ENCODE data around the gene MEIOB.
"Not testable (repeated sequence)": the region's sequence is repeated elsewhere in the genome, so short reads cannot be mapped to it uniquely, and the experiment has no call there.

Gene MEIOB

GRCh38 chr16:1871974-1872635 is at the start of gene MEIOB:
TSS of gene MEIOB (minus strand) at chr16:1872164. CDS start at chr16:1868175, 3,989 bp downstream.
- DNase-seq (ENCODE audit: low read depth), result no peak

GRCh38 chr16:1920727-1921171 is 48.8 kb upstream of the MEIOB start:
- peak; percentile 20 for DNase-seq (ENCODE audit: low read depth)

GRCh38 chr16:1920122-1920521 is 48.2 kb upstream of the MEIOB start:
- DNase-seq (ENCODE audit: low read depth), result not testable (repeated sequence)

GRCh38 chr16:1919327-1919998 is 47.5 kb upstream of the MEIOB start:
- DNase-seq (ENCODE audit: low read depth), result no peak

GRCh38 chr16:1918351-1919326 is 46.7 kb upstream of the MEIOB start, which contains the start of gene HS3ST6:
TSS of gene HS3ST6 (minus strand) at chr16:1918415. CDS start at chr16:1918323, 92 bp downstream.
- DNase-seq (ENCODE audit: low read depth), result no peak

- DNase-seq (ENCODE audit: low read depth), result no peak
These were observed 45.8 kb upstream of the MEIOB start for GRCh38 chr16:1917665-1918350.

GRCh38 chr16:1917056-1917664 is 45.2 kb upstream of the MEIOB start:
- DNase-seq (ENCODE audit: low read depth), result no peak

GRCh38 chr16:1916640-1916990 is 44.7 kb upstream of the MEIOB start:
- DNase-seq (ENCODE audit: low read depth), result no peak

- no peak for DNase-seq (ENCODE audit: low read depth)
These were observed 44.0 kb upstream of the MEIOB start for GRCh38 chr16:1915732-1916639.

GRCh38 chr16:1914988-1915387 is 43.0 kb upstream of the MEIOB start:
- DNase-seq (ENCODE audit: low read depth), result no peak

GRCh38 chr16:1914084-1914608 is 42.2 kb upstream of the MEIOB start:
- DNase-seq (ENCODE audit: low read depth), result no peak

- no peak for DNase-seq (ENCODE audit: low read depth)
These were observed 41.5 kb upstream of the MEIOB start for GRCh38 chr16:1913327-1914083.

- no peak for DNase-seq (ENCODE audit: low read depth)
These were observed 40.2 kb upstream of the MEIOB start for GRCh38 chr16:1912215-1912543.

- DNase-seq (ENCODE audit: low read depth), result no peak
These were observed 39.7 kb upstream of the MEIOB start for GRCh38 chr16:1911467-1912214.

GRCh38 chr16:1909561-1910231 is 37.7 kb upstream of the MEIOB start:
- DNase-seq (ENCODE audit: low read depth), result no peak

- DNase-seq (ENCODE audit: low read depth), result no peak
These were observed 37.0 kb upstream of the MEIOB start for GRCh38 chr16:1908983-1909382.

- DNase-seq (ENCODE audit: low read depth), result no peak
These were observed 36.2 kb upstream of the MEIOB start for GRCh38 chr16:1908184-1908583.

GRCh38 chr16:1907226-1907860 is 35.4 kb upstream of the MEIOB start:
- no peak for DNase-seq (ENCODE audit: low read depth)
